Stimulated activated CD8-positive, alpha-beta memory T cell treated with anti-CD3 and anti-CD28 coated beads, Interleukin-7, amount 100 ng/mL, for 4 hours (primary cell): ENCODE measurements around the gene DCAF5.
"Not testable (repeated sequence)": the region's sequence is repeated elsewhere in the genome, so short reads cannot be mapped to it uniquely, and the experiment has no call there.

Experiments
- DNase-seq, 2 donors: peaks; one replicate each; pipeline ENCODE4 v3.0.0-alpha.2; 2020; ENCODE audit warnings: low read depth in 2 of 2

DCAF5 gene

DNA sequence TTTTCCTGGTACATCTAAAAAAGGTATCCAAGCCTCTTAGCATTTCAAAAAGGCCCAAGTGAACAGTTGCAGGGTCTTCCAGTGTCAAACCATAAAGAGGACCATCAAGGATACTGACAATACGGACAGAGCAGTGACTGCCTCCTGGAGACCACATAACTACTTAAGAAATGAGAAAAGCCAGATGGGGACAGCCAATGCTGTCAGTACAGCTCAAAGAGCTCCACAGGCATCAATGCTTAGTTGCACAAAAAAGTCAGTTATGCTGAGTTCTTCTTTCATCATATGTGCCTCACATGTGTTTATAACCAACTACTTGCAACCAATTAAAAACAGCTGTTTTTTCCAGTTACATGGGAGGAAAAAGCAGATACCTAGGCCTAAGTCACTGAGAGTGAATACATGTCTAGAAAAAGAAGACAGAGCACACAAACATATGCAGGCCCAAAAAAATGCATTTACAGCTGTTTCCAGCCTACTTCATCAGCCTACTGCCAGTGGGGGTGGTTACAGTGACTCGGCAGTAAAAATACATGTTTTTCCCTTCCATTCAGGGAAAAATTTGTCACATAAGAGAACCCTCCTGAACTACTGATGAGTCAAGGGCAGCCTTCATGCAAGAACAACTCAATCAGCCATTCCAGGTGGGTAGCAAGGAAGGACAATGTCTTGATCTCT is 84.0 kb downstream of the DCAF5 start:
- no peak for DNase-seq

DNA sequence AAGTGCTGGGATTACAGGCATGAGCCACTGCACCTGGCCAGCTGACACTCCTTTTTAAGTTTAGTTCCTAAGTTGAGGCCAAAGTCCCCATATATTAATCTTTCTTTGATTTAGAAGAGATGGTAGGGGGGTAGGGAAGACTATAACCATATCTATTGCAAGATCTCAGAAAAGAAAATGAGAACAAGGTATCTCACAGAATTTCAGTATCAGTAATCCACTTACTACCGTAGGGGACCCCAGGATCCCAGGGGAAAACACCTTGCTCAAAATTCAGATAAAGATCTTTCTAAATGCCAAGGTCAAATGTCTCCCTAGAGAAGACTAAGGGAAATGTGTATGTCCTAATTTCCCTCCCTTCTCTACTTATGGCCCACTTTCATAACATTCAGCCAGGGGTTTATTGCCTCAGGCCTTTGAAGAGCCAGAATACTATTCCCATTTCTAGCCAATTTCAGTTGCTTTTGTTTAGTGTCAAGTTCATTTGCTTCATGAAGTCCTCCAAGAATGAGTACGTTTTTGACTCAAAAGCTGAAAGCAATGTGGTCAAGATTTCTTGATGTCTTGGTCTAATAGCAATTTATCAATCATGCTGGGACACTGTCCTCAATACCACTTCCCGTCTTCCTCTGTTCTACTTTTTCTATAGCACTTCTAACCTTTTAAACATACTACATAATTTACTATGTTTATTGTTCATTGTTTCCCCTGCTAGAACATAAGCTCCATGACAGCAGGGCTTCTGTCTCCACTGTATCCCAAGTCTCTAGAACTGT is 86.3 kb downstream of the DCAF5 start:
- no peak for DNase-seq

- DNase-seq = not testable (repeated sequence)
Observed at GRCh38 chr14:69065934-69066333, 87.0 kb downstream of the DCAF5 start.

- no peak for DNase-seq
Observed at GRCh38 chr14:69064596-69064995, 88.3 kb downstream of the DCAF5 start.

DNA sequence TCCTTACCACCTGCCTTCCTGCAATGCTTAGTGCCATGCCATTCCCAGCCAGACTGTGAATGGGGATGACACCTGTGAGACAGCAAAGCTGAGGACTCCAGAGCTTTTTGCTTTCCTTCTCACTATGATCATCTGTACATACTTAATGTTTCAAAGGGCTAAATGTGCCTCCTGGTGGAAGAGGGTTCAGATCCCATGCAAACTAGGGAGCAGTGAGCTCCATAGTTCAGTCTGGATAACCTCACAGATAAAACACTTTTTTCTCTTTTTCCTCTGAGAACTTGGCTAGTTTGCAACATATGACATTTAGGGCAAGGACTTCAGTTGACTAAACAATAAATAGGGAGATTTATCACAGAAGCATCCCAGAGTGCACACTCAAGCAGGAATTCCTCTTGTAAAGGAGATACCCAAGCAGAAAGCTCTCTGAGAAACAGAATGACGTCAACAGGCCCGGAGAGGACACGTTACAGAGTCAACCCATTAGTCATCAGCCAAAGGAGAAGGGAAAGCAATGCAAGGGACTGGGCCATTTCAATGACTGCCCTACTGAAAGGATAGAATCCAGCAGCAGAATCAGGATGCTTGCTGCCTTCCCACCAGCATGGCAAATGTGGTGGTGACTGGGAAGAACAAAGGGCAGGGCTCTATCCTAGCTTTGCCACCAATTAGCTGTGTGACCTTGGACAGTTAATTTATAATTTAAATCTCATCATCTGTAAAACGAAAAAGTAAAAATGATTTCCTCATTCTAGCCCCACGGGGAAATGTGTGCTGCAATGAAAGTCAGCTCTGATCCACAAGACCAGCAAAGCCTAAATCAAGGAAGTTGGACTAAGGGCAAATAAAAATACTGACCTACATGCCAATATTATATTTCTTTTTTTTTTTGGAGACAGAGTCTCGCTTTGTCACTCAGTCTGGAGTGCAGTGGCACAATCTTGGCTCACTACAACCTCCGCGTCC is 93.0 kb downstream of the DCAF5 start:
- no peak for DNase-seq

DNA sequence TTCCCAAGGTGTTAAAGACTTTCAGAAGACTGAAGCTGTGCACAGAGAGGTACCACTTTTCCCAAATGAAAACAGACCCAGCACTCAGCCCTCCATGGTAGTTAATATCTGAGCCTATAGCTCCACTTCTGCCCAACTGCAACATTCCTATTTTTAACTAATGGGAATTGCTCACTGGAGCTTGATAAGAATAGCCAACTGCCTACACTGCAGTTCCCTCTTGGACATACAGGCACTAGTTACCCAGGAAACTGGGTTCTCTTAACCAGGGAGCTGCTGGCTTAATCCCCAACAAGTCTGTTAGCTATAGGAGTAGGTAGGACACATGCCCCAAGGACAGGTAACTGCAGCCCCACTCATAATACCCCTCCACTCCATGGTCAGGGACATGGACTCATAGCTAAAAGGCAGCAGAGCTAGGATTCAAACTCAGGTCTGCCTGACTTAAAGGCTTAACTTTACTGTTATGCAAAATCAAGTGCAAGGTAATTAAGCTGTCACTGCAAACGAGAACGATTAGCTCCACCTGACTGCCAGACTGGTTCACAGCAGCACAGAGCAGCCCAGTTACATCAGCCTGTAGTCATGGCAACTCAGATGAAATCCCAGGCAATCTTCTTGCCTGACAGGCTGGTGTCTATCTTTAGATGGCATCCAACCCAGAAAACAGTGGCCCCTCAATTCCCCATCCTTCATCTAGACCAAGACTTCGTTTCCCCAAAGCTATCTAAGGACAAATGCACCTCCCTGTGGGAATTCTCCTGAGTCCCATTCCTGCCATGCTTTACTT is 96.7 kb downstream of the DCAF5 start:
- DNase-seq = no peak

GRCh38 chr14:69055125-69055524 is 97.8 kb downstream of the DCAF5 start:
- DNase-seq = no peak

GRCh38 chr14:69054030-69054429 is 98.9 kb downstream of the DCAF5 start:
- no peak for DNase-seq

GRCh38 chr14:69052181-69052601 is 100.7 kb downstream of the DCAF5 start:
- DNase-seq = no peak

- DNase-seq = no peak
Observed at GRCh38 chr14:69050240-69051184, 102.4 kb downstream of the DCAF5 start.

DNA sequence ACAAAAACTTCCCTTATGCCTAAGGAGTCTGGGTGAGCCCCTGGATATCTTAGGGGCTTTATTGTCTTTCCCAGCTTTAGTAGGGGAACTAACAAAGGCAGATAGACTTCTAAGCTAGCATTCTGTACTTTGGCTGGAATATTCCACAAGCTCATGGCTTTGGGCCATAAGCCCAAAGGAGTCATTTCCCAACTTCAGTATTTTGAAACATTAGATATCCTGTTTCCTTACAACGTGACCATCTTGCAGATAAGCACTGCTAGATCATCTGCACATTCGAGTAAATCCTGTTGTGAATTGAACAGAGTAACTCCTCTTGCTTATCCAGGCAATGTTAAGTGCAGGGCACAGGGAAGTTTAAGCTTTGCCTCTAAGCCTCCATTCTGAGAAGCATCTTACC is 103.2 kb downstream of the DCAF5 start:
- no peak for DNase-seq

- DNase-seq = no peak
Observed at GRCh38 chr14:69048456-69048855, 104.5 kb downstream of the DCAF5 start.

GRCh38 chr14:69047255-69047654 is 105.7 kb downstream of the DCAF5 start:
- DNase-seq = no peak

GRCh38 chr14:69046476-69046860 is 106.5 kb downstream of the DCAF5 start:
- no peak for DNase-seq

DNA sequence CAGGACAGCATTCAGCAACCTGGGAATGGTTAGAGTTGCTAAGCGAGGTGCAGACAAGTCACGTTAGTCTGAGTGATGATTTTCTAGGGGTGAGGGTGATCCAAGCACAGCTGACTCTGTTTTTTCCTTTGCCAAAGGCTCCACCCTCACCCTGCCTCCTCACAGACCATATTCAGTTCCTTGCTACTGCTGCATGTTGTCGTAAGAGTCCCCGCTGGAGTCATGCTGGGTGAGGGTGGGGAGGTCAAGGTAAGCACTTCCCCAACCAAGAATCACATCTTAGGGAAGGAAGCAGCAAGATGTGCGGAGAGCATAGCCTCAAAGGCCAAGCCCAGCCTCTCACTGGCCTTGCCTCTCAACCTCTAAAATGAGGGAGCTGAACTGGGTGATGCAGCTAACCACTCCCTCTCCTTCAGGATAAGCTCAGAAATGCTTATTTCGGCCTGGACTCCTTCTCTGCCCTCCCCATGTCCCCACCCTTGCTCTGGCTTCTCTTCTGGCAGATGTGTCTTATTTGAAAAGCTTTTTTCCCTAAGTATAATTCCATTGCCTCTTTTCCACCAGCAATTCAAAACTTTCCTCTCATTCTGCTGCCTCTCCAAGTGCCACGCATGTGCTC is 107.0 kb downstream of the DCAF5 start:
- no peak for DNase-seq

DNA sequence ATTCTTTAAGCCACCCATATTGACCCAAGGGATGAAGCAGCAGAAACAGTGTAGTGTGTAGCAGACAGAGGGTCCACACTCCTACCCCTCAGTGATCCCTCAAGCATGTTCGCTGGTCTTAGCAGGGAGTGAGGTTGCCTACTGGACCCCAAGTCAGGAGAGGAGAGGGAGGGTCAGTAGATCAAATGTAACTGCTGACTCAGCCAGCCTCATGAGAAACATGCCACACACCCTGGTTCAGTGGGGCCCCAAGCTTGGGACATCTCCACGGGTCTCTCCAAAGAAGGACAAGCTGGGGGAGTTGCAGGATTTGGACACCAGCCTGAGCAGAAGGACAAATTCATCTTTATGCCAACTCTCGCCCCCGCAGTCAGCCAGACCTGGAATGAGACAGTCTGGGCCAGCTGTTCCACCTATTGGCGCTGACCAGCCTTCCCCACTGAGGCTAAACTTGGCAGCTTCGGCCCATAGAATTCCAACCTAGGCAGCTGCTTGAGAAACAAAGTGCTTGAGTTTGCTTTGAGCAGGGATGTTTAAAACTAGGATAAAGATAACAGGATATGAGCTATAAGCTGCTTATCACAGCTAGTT is 107.9 kb downstream of the DCAF5 start:
- DNase-seq = no peak

DNA sequence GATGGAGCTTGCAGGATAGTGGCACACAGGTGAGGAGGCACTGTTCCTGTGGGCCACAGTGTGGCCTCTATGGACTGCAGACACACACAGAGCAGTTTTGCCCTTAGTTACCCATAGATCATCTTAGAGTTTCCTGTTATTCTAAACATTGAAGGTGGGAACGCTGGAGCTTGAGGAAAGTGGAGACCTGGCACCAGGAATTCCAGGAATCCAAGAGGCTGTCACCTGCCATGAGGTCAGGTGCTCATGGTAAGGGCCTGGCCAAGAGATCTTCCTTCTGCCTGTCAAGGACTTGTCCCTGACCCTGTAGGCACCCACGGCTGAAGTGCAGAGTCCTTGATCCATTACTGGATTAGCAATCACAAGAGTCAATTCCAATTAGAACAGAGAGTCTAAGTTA is 108.6 kb downstream of the DCAF5 start:
- DNase-seq = no peak

GRCh38 chr14:69043596-69044260 is 109.2 kb downstream of the DCAF5 start:
- no peak for DNase-seq
